GM12878 (cell line): ENCODE measurements around the gene WWC2.

ENCODE experiments used
- CHD1 ChIP-seq: IDR thresholded peaks from 2 replicates; pipeline ENCODE4 v1.6.1; 2012; ENCODE audit warnings: low read depth, low read length, improper control_type of control experiment
- TF ChIP-seq, protein P1 (sequence below): IDR thresholded peaks from 2 replicates; pipeline ENCODE4 v1.6.1; 2012; ENCODE audit warnings: low read length, inconsistent platforms

DNA sequence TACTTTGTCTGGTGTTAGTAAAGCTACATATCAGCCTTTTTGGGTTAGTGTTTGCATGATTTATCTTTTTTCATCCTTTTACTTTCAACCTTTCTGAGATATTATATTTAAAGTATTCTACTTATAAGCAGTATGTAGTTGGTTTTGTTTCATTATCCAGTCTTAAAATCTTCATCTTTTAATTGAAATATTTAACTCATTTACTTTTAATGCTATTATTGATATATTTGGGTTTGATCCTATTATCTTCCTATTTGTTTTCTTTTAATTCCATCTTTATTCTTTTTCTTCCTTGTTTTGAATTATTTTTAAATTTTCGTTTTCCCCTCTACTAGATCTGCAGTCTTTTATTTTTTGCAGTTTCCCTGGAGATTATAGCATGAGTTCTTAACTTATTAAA is 177.0 kb downstream of the WWC2 start:
- TF ChIP-seq CHD1, result no peak
- TF ChIP-seq, protein P1, sequence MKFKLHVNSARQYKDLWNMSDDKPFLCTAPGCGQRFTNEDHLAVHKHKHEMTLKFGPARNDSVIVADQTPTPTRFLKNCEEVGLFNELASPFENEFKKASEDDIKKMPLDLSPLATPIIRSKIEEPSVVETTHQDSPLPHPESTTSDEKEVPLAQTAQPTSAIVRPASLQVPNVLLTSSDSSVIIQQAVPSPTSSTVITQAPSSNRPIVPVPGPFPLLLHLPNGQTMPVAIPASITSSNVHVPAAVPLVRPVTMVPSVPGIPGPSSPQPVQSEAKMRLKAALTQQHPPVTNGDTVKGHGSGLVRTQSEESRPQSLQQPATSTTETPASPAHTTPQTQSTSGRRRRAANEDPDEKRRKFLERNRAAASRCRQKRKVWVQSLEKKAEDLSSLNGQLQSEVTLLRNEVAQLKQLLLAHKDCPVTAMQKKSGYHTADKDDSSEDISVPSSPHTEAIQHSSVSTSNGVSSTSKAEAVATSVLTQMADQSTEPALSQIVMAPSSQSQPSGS, result no peak
